H1 (cell line): ENCODE results near the gene CHRNA4. TPM values are rescaled to one million over a fixed set of nuclear protein-coding genes. Genes with fewer than 3 reads are reported as not detected.

ENCODE experiments used
- BRCA1 ChIP-seq: IDR thresholded peaks from 2 replicates; pipeline ENCODE4 v1.6.1; 2012; ENCODE audit warnings: low read depth, low read length, improper control_type of control experiment
- CTBP2 ChIP-seq: IDR thresholded peaks from 2 replicates; pipeline ENCODE4 v1.7.0; 2011; ENCODE audit warnings: borderline replicate concordance, mild to moderate bottlenecking, moderate library complexity, mixed read lengths, low read length; ENCODE audit not compliant: insufficient read depth, insufficient read length
- EP300 ChIP-seq, 2 experiments: IDR thresholded peaks; 1 replicate in 1 of 2; 2 replicates in 1 of 2; pipeline ENCODE4 v1.6.1; 2011 to 2012; ENCODE audit warnings: low read depth in 2 of 2, low read length in 2 of 2, mild to moderate bottlenecking in 2 of 2, borderline replicate concordance in 1 of 2, inconsistent platforms in 1 of 2, moderate library complexity in 1 of 2
- polyA plus RNA-seq, 7 experiments: library from polyadenylated mRNA; depleted of rRNA in 3 of 7; stranded (reverse) in 5 of 7; unstranded in 2 of 7; fragments of >200 nt in 5 of 7; fragments of 200-250 nt in 2 of 7; gene quantifications; 1 replicate in 5 of 7; 2 replicates in 1 of 7; 4 replicates in 1 of 7; pipeline versions ENCODE4 v1.2.1 to v1.2.3, GENCODE V29; 2011 to 2013; ENCODE audit warnings: missing spikeins in 2 of 7, mixed read lengths in 2 of 7
- total RNA-seq: library from RNA; stranded (reverse); fragmentation: NEBNext Ultra II Directional; extraction: Animal tissue kit (Norgen Biotek cat#: 25700); gene quantifications from 2 replicates; pipeline ENCODE4 v1.2.1, GENCODE V29; 2021

CHRNA4 gene
- total and polyA plus RNA-seq, 2 of the 8 experiments (the other 6 are each of a cell fraction or from before 2014, with no cell fraction given): 4.3 to 5.7 TPM

- TF ChIP-seq CTBP2: no peak
- TF ChIP-seq EP300 (IDR thresholded peaks at IDR 0.05; ENCODE audit: borderline replicate concordance in 1 of 2, low read depth in 2 of 2, low read length in 2 of 2): no peak
- no peak for TF ChIP-seq BRCA1
- TF ChIP-seq, all 59 proteins: peak for 0
Observed at GRCh38 chr20:63397155-63397843, 36.1 kb upstream of the CHRNA4 start (continued).
